ENCODE data around the gene NCF2.

DNA sequence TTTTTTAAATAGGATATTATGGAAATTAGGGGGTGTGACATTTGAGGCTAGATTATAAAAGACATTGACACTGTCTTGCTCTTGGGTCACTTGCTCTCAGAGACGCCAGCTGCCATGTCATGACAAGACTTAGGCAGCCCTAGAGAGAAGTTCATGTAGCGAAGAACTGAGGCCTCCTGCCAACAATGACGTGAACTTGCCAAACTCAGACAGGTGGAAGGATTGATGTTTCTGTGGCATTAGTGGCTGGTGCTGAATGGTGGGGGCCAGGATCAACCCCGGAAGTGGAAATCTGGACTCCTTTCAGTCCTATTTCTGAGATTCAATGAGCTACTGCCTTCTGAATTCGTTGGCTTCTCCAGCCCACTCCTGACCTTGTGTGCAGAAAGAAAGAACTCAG lies 14.7 kb downstream of the NCF2 start:
- TF ChIP-seq, protein P1, sequence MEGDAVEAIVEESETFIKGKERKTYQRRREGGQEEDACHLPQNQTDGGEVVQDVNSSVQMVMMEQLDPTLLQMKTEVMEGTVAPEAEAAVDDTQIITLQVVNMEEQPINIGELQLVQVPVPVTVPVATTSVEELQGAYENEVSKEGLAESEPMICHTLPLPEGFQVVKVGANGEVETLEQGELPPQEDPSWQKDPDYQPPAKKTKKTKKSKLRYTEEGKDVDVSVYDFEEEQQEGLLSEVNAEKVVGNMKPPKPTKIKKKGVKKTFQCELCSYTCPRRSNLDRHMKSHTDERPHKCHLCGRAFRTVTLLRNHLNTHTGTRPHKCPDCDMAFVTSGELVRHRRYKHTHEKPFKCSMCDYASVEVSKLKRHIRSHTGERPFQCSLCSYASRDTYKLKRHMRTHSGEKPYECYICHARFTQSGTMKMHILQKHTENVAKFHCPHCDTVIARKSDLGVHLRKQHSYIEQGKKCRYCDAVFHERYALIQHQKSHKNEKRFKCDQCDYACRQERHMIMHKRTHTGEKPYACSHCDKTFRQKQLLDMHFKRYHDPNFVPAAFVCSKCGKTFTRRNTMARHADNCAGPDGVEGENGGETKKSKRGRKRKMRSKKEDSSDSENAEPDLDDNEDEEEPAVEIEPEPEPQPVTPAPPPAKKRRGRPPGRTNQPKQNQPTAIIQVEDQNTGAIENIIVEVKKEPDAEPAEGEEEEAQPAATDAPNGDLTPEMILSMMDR (IDR thresholded peaks at IDR 0.05 in 4 of 5, conservative IDR thresholded peaks at IDR 0.05 in 1 of 5), result no peak
- no peak for TF ChIP-seq POLR2A (IDR thresholded peaks at IDR 0.05)
